ENCODE results near the gene RELT.

- no peak for TF ChIP-seq EP300 (IDR thresholded peaks at IDR 0.05)
- TF ChIP-seq CTCF (IDR thresholded peaks at IDR 0.05): no peak
- TF ChIP-seq POLR2AphosphoS5 (IDR thresholded peaks at IDR 0.05): no peak
Measured at GRCh38 chr11:73340164-73340563, 36.0 kb upstream of the RELT start.

Data from upper lobe of left lung (tissue), 4 donors.